GM08714 (cell line): ENCODE data around the gene RNLS.
A peak's percentile ranks its signal among the peaks of the same experiment; 100 is the strongest.

Source experiments
- H3K4me3 ChIP-seq: fragments of 200-500 bp; sonication (Bioruptor generic); 2 replicates; pipeline ENCODE4 v1.5.1; 2014; ENCODE audit warnings: mild to moderate bottlenecking, low read length, inconsistent platforms
- ZNF274 ChIP-seq: IDR thresholded peaks from 2 replicates; pipeline ENCODE4 v1.6.1; 2012; ENCODE audit warnings: mild to moderate bottlenecking, low read depth, low read length

The RNLS gene

GRCh38 chr10:88582806-88583583 is at the start of gene RNLS:
Gene RNLS, minus strand, starts transcription at chr10:88583318.
- H3K4me3 ChIP-seq = peak within 1 kb of the TSS; percentile 57; the same call in 1 of the 2 replicates

GRCh38 chr10:88624840-88625239 is 41.7 kb upstream of the RNLS start:
- no peak for TF ChIP-seq ZNF274

More at GRCh38 chr10:88582806-88583583, at the start of gene RNLS:
- no peak for TF ChIP-seq ZNF274

GRCh38 chr10:88623835-88624234 is 40.7 kb upstream of the RNLS start:
- H3K4me3 ChIP-seq = no peak overlapping the region
- no peak for TF ChIP-seq ZNF274

More at GRCh38 chr10:88624840-88625239, 41.7 kb upstream of the RNLS start:
- no peak overlapping the region for H3K4me3 ChIP-seq

GRCh38 chr10:88620441-88620840 is 37.3 kb upstream of the RNLS start:
- TF ChIP-seq ZNF274 = no peak
- H3K4me3 ChIP-seq = no peak overlapping the region

- H3K4me3 ChIP-seq = no peak overlapping the region
- no peak for TF ChIP-seq ZNF274
Measured at GRCh38 chr10:88618496-88618895, 35.4 kb upstream of the RNLS start.

GRCh38 chr10:88617772-88618300 is 34.7 kb upstream of the RNLS start:
- TF ChIP-seq ZNF274 = no peak
- H3K4me3 ChIP-seq = no peak overlapping the region

- no peak for TF ChIP-seq ZNF274
- no peak overlapping the region for H3K4me3 ChIP-seq
Measured at GRCh38 chr10:88616250-88616977, 33.3 kb upstream of the RNLS start.

- no peak overlapping the region for H3K4me3 ChIP-seq
Measured at GRCh38 chr10:88608780-88609179, 25.7 kb upstream of the RNLS start.

GRCh38 chr10:88608052-88608732 is 25.1 kb upstream of the RNLS start:
- TF ChIP-seq ZNF274 = no peak
- no peak overlapping the region for H3K4me3 ChIP-seq

More at GRCh38 chr10:88608780-88609179, 25.7 kb upstream of the RNLS start:
- TF ChIP-seq ZNF274 = no peak

- H3K4me3 ChIP-seq = no peak overlapping the region
- no peak for TF ChIP-seq ZNF274
Measured at GRCh38 chr10:88598055-88598454, 14.9 kb upstream of the RNLS start.

- no peak for TF ChIP-seq ZNF274
- no peak overlapping the region for H3K4me3 ChIP-seq
Measured at GRCh38 chr10:88594482-88594881, 11.4 kb upstream of the RNLS start.

GRCh38 chr10:88592906-88593305 is 9.8 kb upstream of the RNLS start:
- TF ChIP-seq ZNF274 = no peak

GRCh38 chr10:88592381-88592780 is 9.3 kb upstream of the RNLS start:
- no peak overlapping the region for H3K4me3 ChIP-seq
- TF ChIP-seq ZNF274 = no peak

More at GRCh38 chr10:88592906-88593305, 9.8 kb upstream of the RNLS start:
- no peak overlapping the region for H3K4me3 ChIP-seq

GRCh38 chr10:88586462-88586861 is 3.3 kb upstream of the RNLS start, which contains the start of gene LIPJ:
Gene LIPJ, plus strand, starts transcription at chr10:88586762. Its CDS starts 3,926 bp downstream, at chr10:88590688.
- TF ChIP-seq ZNF274 = no peak
- no peak within 1 kb of the TSS for H3K4me3 ChIP-seq

GRCh38 chr10:88583584-88583957 is 453 bp upstream of the RNLS start:
- peak overlapping the region; percentile 57; the same call in 1 of the 2 replicates for H3K4me3 ChIP-seq
- TF ChIP-seq ZNF274 = no peak
